NCI-H2107 treated with DMSO at 0.1 percent for 48 hours (cell line): Measurements from ENCODE around the gene MYO15A.

ENCODE experiments used
- DNase-seq: peaks from one replicate; lab custom pipeline; 2025; ENCODE audit not compliant: unreplicated experiment; lab: John Stamatoyannopoulos, UW

The MYO15A gene

GRCh38 chr17:18157354-18157985 lies 48.9 kb downstream of the MYO15A start:
- DNase-seq = no peak

- DNase-seq = no peak
Measured at GRCh38 chr17:18158022-18158600, 49.6 kb downstream of the MYO15A start.

- DNase-seq = no peak
Measured at GRCh38 chr17:18159551-18160120, 51.1 kb downstream of the MYO15A start.

GRCh38 chr17:18160128-18160856 lies 51.7 kb downstream of the MYO15A start:
- no peak for DNase-seq

GRCh38 chr17:18161207-18162145 lies 52.9 kb downstream of the MYO15A start:
- no peak for DNase-seq

- no peak for DNase-seq
Measured at GRCh38 chr17:18163547-18163946, 55.0 kb downstream of the MYO15A start.

GRCh38 chr17:18166894-18167293 lies 58.3 kb downstream of the MYO15A start:
- DNase-seq = no peak

- no peak for DNase-seq
Measured at GRCh38 chr17:18167421-18167820, 58.9 kb downstream of the MYO15A start.

GRCh38 chr17:18172531-18173278 lies 64.1 kb downstream of the MYO15A start:
- no peak for DNase-seq

GRCh38 chr17:18173740-18174139 lies 65.2 kb downstream of the MYO15A start:
- no peak for DNase-seq

GRCh38 chr17:18176176-18176575 lies 67.6 kb downstream of the MYO15A start:
- no peak for DNase-seq

GRCh38 chr17:18177133-18177532 lies 68.6 kb downstream of the MYO15A start:
- DNase-seq = no peak

- DNase-seq = no peak
Measured at GRCh38 chr17:18177722-18178121, 69.2 kb downstream of the MYO15A start.

- no peak for DNase-seq
Measured at GRCh38 chr17:18179196-18179595, 70.6 kb downstream of the MYO15A start.

- no peak for DNase-seq
Measured at GRCh38 chr17:18179804-18180203, 71.2 kb downstream of the MYO15A start.

- no peak for DNase-seq
Measured at GRCh38 chr17:18181358-18181757, 72.8 kb downstream of the MYO15A start.

- DNase-seq = no peak
Measured at GRCh38 chr17:18182110-18182977, 73.8 kb downstream of the MYO15A start.

- DNase-seq = no peak
Measured at GRCh38 chr17:18182978-18183333, 74.4 kb downstream of the MYO15A start.
